Activated naive CD4-positive, alpha-beta T cell treated with anti-CD3 and anti-CD28 coated beads, Interleukin-2, amount 50 U/mL, for 16 hours (primary cell): ENCODE results near the gene ARL2.

Experiments
- DNase-seq: peaks from one replicate; pipeline ENCODE4 v3.0.0-alpha.2; 2020

ARL2 gene

DNA sequence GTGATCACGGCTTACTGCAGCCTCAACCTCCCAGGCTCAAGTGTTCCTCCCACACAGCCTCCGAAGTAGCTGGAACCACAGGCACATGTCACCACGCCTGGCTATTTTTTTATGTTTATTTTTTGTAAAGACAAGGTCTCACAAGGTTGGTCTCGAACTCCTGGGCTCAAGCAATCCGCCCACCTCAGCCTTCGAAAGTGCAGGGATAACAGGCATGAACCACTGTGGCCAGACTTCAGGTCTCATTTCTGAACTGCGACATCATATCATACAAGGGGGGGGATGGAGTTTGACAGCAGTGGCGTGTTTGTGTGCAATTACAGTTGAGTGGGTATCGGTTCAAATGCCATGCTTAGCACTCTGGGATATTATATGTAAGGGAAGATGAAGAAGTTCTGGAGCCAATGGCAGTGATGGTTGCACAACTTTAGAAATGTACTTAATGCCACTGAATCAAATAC is 37.5 kb downstream of the ARL2 start:
- DNase-seq: no peak

- no peak for DNase-seq
These were observed 40.0 kb downstream of the ARL2 start for GRCh38 chr11:65053827-65054508.

DNA sequence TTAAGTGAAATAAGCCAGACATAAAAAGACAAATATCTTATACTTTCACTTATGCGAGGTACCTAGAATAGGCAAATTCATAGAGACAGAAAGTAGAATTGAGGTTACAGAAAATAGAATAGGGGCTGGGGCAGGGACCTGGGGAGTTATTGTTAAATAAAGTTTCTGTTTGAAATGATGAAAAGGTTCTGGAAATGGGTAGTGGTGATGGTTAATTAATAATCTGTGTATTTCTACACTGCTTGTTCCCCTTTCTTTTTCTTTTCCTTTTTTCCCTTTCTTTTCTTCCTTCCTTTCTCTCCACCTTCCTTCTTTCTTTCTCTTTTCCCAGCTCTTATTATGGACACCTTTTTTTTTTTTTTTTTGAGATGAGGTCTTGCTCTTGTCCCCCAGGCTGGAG is 41.6 kb downstream of the ARL2 start:
- no peak for DNase-seq

DNA sequence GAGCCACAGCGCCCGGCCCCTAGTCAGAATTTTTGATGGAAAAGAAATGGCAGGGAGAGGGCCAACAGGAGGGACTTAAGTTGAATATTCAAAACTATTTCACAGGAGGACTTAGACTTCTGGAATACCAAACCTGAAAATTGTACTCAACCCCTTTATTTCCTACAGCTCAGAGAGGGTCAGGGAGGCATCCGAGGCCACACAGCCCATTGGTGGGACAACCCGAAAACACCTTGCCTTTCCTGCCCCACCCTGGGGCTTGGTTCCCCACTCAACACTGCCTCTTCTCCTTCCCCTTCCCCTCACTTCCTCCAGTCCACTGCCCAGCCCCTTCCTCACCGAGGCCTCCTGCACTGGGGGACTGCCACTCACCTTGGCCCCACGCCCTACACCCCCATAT is 43.0 kb downstream of the ARL2 start:
- DNase-seq: no peak

DNA sequence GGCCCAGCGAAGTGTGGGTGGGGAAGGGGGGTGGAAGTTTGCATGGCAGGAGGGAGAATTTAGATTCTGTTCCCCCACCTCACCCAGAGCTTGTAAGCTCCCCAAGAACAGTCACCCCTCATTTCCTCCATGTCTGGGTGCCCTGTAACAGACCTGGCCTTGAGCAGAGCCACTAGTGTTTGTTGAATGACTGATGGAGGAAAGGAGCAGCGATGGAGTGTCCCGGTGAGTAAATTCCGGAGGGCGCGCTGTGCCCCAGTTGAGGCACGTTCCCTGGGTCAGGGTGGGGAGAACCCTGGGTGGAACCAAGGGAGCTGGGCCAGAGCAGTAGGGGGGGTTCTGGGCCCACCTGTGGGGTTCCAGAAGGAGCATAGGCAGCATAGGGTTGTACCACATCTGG is 43.6 kb downstream of the ARL2 start:
- DNase-seq: no peak

GRCh38 chr11:65058012-65058411 is 44.1 kb downstream of the ARL2 start:
- no peak for DNase-seq

GRCh38 chr11:65058419-65059054 is 44.6 kb downstream of the ARL2 start, which contains the start of gene NAALADL1:
NAALADL1 (minus strand) TSS chr11:65058553; CDS start chr11:65058521, 32 bp downstream.
- no peak for DNase-seq

DNA sequence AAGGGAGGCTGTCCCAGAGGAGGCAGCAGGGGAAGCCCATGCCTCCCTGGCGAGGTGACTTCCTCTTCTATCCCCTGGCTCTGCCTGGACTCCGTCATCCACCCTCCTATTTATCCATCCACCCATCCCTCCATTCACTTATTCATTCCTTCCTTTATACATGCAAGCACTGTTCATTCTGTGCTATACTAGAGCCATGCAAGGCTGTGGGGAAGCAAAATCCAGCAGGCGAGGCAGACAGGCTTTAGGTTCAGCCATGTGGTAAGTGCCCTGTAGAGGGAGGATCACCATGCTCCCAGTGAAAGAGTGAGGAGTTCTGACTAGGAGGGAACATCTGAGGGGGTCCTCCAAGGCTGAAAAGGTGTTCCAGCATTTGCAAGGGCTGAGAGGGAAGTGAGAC is 45.6 kb downstream of the ARL2 start:
- DNase-seq: no peak

DNA sequence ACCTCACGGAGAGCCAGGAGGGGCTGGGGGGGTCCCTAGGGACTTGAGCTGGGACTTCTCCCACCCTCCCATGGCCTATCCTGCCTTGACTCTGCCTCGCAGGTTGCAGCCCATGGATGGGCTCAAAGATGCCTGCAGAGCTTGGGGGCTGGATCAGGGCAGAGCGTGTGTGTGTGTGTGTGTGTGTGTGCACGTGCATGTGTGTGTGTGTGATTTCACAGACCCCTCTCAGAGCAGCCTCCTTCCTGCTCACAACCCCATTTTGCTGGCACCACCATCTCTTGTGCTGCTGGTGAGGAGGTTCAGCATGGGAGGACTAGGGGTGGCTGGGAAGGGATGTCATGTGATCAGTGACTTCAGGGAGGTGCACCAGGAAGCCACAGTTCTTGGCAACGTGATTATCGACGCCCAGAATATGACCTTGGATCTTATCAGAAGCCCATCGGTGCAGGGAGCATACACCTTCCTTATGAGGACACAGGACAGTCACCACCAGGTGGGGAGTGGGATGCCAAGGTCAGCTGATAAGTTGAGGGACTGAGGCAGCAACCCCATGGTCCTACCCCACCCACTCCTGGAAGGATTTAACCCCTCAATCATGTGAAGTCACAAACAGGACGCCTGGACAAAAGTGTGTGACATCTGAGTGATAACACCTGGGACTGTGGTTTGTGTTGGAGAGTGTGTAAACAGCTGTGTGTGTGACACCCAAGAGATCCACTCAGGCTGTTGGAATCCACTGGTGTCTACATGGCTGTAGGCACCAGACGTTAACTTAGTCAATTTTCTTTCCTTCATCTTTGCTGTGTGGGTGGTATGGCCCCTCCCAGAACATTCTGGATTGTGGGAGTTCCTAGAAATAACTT is 46.2 kb downstream of the ARL2 start:
- DNase-seq: no peak

DNA sequence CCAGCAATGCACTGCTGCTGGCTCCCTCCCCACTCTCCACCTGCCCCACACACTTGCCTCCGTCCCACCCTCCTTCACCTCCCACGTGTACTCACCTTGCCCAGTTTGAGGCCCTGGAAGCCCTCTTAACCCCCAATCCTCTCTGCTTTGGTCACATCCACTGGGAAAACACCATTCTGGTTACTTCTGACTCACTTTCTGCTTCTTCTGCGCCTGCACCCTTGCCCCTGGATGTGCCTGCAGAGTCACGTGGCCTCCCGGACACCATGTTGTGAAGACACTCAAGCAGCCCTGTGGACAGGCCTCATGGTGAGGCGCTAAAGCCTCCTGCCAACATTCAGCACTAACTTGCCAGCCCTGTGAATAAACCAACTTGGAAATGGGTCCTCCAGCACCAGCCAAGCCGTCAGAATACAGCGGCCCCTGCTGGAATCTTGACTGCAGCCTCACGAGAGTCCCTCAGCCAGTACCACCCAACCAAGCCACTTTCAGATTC is 47.0 kb downstream of the ARL2 start:
- no peak for DNase-seq

DNA sequence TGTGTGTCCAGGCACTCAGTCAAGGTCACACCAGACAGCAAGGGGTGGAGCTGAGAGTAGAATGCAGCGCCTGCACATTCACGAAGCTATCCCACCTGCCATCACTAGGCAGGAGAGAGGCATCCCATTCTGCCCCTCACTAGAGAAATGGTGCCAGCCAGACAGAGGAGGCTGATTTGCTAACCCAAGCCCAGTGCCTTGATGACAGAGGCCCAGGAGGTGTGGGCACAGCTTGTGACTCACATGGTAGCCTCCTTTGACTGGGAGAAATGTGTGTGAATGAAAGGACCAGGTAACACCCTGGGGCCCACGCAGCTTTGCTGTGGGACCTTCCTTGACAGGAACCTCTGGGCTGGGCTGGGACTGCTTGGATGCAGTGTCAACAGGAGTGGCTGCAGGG is 49.6 kb downstream of the ARL2 start:
- DNase-seq: no peak

DNA sequence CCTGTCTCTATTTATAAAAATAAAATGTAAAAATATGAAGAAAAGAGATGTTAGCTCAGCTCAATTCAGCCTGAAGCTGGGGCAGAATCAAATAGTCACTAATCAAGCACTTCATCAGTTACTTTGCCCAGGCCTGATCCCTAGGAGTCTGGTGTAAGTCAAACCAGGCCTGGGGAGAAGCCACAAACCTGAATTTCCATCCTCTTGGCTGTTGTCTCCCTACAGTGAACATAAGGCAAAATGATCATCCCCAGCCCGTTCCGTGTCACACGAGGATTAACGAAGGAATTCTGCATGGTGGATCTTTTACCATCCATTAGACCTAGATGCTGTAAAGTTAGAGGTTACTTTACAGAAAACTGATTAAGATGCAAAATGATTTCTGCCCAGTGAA is 50.9 kb downstream of the ARL2 start:
- DNase-seq: no peak

DNA sequence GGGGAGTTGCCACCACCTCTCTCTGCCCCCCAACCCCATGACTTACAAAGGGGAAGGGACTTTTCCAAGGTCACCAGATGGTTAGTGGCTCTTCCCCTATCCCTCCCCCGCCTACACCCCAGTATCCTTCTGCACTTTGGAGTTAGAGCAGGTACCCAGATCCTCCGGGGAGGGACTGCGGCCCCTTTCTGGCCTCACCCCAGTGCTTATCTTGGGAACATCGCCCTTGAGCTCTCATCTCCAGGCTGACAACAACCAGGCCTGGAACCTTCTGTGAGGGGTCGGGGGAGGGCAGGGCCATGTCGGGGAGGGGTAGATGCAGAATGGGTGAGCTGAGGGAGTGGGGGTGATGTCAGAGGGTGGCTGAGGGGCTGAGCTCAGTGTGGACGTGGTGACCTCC is 51.9 kb downstream of the ARL2 start:
- no peak for DNase-seq

DNA sequence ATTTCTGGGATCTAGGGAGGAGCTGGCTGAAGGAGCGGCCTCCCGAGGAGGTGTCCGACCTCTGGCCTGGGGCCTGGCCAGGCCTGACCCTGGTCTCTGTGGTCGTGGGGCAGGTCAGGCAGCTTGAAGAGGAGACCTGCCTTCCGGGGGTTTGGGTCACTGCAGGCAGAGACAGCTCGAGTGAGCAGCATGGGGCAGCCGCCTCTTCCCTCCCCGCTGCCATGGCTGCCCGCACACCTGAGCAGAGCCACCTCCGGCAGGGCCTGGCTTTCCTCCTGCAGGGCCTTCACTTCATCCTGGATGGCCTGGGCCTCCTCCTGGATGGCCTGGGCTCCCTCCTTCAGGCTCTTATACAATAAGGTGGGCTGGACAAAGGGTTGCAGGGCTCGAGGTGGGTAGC is 52.4 kb downstream of the ARL2 start:
- no peak for DNase-seq

DNA sequence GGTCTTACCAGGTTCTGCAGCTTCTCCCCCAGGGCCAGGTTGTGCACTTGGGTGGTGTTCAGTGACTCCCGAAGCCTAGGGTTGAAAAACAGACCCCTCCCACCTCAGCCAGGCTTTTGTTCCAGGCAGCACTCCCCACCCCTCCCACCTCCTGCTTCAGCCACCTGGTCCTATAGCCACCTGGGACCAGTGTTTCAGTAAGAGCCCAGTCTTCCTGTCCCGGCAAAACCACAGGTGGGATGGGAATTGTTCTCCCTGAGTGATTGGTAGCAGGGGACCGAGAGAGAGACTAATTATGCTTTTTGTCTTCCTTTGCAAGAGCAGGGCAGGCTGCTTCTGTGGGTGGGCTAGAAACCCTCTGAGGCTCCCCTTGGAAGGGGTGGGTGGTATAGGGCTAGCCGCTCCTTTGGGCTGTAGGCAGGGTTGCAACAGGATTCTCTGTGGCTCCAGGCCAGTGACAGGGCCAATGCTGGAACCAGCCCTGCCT is 52.9 kb downstream of the ARL2 start:
- no peak for DNase-seq

DNA sequence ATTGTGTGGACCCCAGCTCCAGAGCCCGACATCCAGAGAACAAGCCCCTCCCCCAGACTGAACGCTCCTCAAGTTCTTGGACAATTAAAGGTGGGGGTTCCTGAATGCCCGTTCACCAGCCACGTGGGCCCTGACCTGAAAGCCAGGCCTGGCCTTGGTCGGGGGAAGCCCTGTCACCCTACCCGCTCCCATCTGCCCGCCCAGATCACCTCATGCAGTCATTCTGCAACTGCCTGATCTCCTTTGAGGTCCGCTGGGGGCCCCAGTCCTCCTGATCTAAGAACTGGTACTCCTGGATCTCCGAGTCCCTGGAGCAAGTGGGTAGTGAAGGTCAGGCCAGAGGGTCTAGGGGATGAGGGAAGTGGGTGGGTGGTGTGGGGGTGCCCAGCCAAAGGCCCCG is 53.5 kb downstream of the ARL2 start:
- DNase-seq: no peak

DNA sequence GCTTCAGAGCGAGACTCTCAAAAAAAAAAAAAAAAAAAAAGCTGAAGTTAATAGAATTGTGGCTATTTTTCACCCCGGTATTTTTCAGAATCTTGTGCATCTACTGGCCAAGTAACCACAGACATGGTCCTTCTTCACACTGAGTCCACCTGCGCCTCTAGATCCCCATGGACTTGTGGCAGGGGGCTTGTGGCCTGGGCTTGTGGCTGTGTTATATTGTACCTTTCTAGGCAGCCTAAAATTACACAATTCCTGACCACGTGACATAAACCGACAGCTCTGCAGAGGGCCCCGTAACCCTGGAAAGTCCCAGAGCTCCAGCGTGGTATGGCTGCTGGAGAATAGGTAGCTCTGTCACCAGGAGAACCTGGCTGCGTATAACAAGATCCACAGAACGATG is 55.3 kb downstream of the ARL2 start:
- DNase-seq: no peak
